GM12864 (cell line): ENCODE measurements around the gene ENDOV.

ENCODE experiments used
- DNase-seq: peaks from one replicate; pipeline ENCODE4 v3.0.0-alpha.2; 2011; ENCODE audit warnings: low read depth
- H3K4me3 ChIP-seq: 2 replicates; pipeline ENCODE4 v1.5.1; 2011; ENCODE audit warnings: mild to moderate bottlenecking, low read depth, low read length, control low read depth
- CTCF ChIP-seq: IDR thresholded peaks from 2 replicates; pipeline ENCODE4 v1.5.1; 2011; ENCODE audit warnings: low read depth, mild to moderate bottlenecking, moderate library complexity, low read length, control low read depth, inconsistent platforms; ENCODE audit errors: missing control alignments

ENDOV gene

DNA sequence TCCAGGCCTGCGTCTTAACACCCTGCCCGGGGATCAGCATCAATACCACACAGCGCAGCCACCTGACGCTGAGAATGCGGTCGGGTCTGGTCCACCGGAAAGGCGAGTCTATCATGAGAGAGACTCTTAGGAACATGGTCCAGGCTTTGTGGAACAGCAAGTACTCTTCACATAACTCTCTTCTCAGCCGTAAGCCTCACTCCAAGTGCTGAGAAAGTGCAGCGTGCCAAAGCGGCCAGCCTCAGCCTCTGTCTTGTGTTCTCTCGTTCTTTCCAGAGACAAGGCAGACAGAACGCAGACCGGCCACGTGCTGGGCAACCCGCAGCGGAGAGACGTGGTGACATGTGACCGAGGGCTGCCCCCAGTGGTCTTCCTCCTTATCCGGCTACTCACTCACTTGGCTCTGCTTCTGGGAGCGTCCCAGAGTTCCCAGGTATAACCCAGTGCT lies 34.4 kb upstream of the ENDOV start:
- H3K4me3 ChIP-seq: no peak overlapping the region
- no peak for DNase-seq
- no peak for TF ChIP-seq CTCF

- TF ChIP-seq CTCF: no peak
- no peak overlapping the region for H3K4me3 ChIP-seq
- no peak for DNase-seq
Observed at GRCh38 chr17:80381416-80381923, 33.5 kb upstream of the ENDOV start.

DNA sequence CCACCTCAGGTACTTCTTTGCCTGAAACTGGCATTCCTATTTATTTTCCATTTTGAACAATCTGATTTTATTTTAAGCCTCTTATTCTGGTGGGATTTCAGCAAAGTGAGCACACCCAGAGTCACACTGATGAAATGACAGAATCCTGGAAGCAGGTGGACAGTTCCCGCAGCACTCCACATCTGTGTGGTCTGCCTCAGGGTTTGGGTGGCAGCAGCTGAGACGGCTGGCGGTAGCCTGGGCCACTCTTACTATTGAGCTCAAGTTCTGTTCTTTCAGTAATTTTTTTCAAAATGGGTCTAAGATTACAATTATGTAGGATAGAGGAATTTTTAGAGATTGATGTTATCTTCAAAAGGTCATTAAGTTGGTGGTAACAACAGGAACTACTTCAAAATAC lies 32.5 kb upstream of the ENDOV start:
- no peak for DNase-seq
- TF ChIP-seq CTCF: no peak
- no peak overlapping the region for H3K4me3 ChIP-seq

GRCh38 chr17:80382956-80383355 lies 32.0 kb upstream of the ENDOV start:
- no peak overlapping the region for H3K4me3 ChIP-seq
- no peak for DNase-seq
- no peak for TF ChIP-seq CTCF

DNA sequence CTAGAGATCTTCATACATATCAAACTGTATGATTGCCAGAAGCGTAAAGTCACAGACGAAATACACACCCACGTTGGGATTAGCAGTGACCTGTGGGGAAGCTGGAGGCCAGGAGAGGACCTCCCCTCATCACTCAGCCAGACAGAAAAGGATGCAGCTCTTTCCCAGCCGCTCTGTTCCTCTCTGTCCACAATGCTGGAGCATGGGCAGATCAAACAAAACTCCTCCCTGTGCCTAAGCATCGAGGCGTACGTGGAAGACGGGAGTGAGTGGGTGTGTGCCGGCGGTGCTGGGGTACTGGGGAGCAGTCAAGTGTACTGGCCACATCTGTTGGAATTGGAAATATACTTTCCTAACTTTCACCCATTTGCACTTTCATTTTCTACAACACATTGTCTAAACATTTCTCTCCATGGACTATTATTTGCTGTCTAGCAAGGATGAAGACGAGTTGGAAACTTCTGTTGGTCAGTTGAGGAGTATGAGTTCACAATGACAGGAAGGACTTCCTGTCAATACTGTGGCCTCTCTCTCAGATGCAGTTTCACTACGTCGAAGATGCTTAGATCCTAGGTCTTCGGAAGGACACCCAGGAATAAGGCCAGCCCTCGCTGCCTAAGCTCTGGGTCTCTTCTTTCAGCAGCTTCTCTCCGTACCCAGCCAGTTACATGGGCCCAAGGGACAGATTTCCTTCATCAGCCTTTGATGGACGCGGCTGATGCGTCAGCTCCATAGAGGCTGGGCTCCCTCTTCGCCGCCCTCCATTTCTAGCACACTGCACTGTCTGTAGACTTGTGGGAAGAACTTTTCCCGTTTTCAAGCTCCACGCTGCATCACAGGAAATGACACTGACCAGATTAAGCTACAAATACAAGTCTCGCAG lies 30.6 kb upstream of the ENDOV start:
- DNase-seq: no peak
- TF ChIP-seq CTCF: no peak
- H3K4me3 ChIP-seq: no peak overlapping the region

DNA sequence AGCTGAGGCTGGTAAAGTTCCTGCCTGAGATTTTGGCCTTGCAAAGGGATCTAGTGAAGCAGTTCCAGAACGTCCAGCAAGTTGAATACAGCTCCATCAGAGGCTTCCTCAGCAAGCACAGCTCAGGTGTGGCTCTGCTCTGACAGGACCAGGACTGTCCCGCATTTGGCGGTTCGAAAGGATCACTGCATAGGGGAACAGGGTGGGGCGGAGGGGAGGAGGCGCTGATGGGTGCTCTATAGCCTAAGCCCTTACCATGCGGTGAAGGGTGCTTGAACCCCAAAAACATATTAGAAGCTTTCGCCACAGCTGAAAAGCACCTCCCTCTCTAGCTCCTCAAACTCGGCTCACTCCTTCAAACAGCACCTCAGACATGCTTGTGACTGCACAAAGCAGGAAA lies 29.9 kb upstream of the ENDOV start:
- no peak overlapping the region for H3K4me3 ChIP-seq
- no peak for TF ChIP-seq CTCF
- no peak for DNase-seq

DNA sequence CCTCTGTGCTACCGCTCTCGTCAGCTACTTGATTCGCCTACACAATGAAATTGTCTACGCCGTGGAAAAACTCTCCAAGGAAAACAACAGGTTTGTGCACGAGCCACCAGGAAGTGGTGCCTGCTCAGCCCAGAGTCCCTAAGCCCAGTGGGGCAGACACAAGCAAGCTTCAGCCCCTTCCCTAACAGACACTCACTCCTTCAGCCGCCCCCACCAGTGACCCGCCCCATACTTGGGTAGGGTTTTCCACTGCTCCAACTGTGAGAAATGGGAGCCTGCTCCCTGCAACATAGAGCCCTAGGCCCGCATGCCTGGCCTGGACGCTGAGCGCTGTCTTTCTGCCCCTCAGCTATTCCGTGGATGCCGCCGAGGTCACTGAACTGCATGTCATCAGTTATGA lies 28.6 kb upstream of the ENDOV start:
- no peak overlapping the region for H3K4me3 ChIP-seq
- no peak for DNase-seq
- TF ChIP-seq CTCF: no peak
